Karpas-422 (cell line): Measurements from ENCODE around the gene PTK6. TPM values are rescaled to one million over a fixed set of nuclear protein-coding genes. Genes with fewer than 3 reads are reported as not detected.

Experiments used
- DNase-seq: peaks from one replicate; pipeline ENCODE4 v3.0.0-alpha.2; 2015
- H2AFZ ChIP-seq: fragments of 200-600 bp; sonication (generic); 2 replicates; pipeline ENCODE4 v1.6.1; 2014; ENCODE audit warnings: antibody characterized with exemption, low read length, mixed read lengths
- H3K27ac ChIP-seq: fragments of 200-600 bp; sonication (generic); 2 replicates; pipeline ENCODE4 v1.5.1; 2014; ENCODE audit warnings: mild to moderate bottlenecking, low read length, moderate library complexity
- H3K27me3 ChIP-seq: fragments of 200-600 bp; sonication (generic); 2 replicates; pipeline ENCODE4 v1.6.1; 2014; ENCODE audit warnings: low read length, mixed read lengths
- H3K36me3 ChIP-seq: fragments of 200-600 bp; sonication (generic); 2 replicates; pipeline ENCODE4 v1.6.1; 2014; ENCODE audit warnings: low read length, mixed read lengths; ENCODE audit not compliant: insufficient read depth
- H3K4me1 ChIP-seq: fragments of 200-600 bp; sonication (generic); 2 replicates; pipeline ENCODE4 v1.6.1; 2014; ENCODE audit warnings: mild to moderate bottlenecking, low read length, mixed read lengths
- H3K4me2 ChIP-seq: fragments of 200-600 bp; sonication (generic); 2 replicates; pipeline ENCODE4 v1.6.1; 2014; ENCODE audit warnings: low read length, low read depth, mild to moderate bottlenecking; ENCODE audit not compliant: poor library complexity, severe bottlenecking
- H3K4me3 ChIP-seq: fragments of 200-600 bp; sonication (generic); 2 replicates; pipeline ENCODE4 v1.5.1; 2014; ENCODE audit warnings: mild to moderate bottlenecking, antibody characterized with exemption, low read length, mixed read lengths
- H3K79me2 ChIP-seq: fragments of 200-600 bp; sonication (generic); 2 replicates; pipeline ENCODE4 v1.6.1; 2014; ENCODE audit warnings: mild to moderate bottlenecking, low read length, mixed read lengths
- H3K9ac ChIP-seq: fragments of 200-600 bp; sonication (generic); 2 replicates; pipeline ENCODE4 v1.6.0; 2014; ENCODE audit warnings: low read length
- H3K9me2 ChIP-seq: fragments of 200-600 bp; sonication (generic), shearing (Covaris generic); replicated peaks from 2 replicates; pipeline ENCODE4 v1.6.0; 2014; ENCODE audit warnings: mild to moderate bottlenecking, low read length, moderate library complexity; ENCODE audit not compliant: insufficient read depth
- H3K9me3 ChIP-seq: fragments of 300-700, 200-600 bp; sonication (generic); 2 replicates; pipeline ENCODE4 v1.6.1; 2014; ENCODE audit warnings: low read length, mixed read lengths
- H4K20me1 ChIP-seq: fragments of 200-600 bp; sonication (generic); 2 replicates; pipeline ENCODE4 v1.6.1; 2014; ENCODE audit warnings: mild to moderate bottlenecking, antibody characterized with exemption, low read length, low read depth; ENCODE audit not compliant: insufficient read depth
- total RNA-seq: library from RNA; depleted of rRNA; stranded (reverse); fragments of >200 nt; shearing (Covaris generic); gene quantifications from 2 replicates; pipeline ENCODE4 v1.2.3, GENCODE V29; 2014; ENCODE audit warnings: low replicate concordance

Gene PTK6
- total RNA-seq, 1 experiment from 2014 or later: not detected

DNA sequence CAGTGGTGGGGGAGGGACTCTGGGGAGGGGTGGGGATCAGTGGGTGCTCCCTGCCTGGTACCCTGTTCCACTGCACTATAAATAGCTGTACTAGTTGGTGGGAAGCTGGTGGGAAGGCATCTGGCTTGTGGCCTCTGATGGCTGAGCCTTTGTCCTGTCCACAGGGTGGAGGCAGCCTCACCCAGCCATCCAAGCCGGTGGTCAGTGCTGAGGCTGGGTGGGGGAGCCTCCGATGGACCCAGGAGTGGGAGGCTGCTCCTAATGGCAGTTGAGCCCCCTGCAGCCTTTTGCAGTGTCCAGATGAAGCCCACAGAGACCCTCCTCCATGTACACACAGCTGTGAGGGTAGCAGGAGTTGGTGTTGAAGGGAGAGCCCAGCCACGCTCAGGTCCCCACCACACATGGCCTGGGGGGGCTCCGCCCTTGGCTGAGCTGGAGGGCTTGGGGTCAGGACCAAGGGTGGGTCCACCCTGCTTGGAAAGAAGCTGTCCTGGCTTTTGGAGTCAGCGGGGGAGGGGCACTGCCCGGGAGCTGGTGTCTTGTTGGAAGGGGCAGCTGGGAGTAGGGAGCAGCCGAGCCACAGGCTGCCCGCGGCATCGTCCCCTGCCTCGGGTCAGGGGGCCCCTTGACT, 14.1 kb downstream of the PTK6 start:
- Histone ChIP-seq H3K4me1 (peaks cover 13% of the 10 kb centered on the region), H3K27ac (no peak overlapping the region), H3K4me3 (no peak overlapping the region), H2AFZ (no peak overlapping the region), H3K9me2 (no peaks in the 10 kb centered on the region), H3K9ac (no peak overlapping the region), H3K36me3 (no peaks in the 10 kb centered on the region; the same call in 1 of the 2 replicates), H4K20me1 (no peaks in the 10 kb centered on the region), H3K27me3 (no peaks in the 10 kb centered on the region), H3K4me2 (no peak overlapping the region), H3K9me3 (no peaks in the 10 kb centered on the region), H3K79me2 (no peaks in the 10 kb centered on the region)
- no peak for DNase-seq

DNA sequence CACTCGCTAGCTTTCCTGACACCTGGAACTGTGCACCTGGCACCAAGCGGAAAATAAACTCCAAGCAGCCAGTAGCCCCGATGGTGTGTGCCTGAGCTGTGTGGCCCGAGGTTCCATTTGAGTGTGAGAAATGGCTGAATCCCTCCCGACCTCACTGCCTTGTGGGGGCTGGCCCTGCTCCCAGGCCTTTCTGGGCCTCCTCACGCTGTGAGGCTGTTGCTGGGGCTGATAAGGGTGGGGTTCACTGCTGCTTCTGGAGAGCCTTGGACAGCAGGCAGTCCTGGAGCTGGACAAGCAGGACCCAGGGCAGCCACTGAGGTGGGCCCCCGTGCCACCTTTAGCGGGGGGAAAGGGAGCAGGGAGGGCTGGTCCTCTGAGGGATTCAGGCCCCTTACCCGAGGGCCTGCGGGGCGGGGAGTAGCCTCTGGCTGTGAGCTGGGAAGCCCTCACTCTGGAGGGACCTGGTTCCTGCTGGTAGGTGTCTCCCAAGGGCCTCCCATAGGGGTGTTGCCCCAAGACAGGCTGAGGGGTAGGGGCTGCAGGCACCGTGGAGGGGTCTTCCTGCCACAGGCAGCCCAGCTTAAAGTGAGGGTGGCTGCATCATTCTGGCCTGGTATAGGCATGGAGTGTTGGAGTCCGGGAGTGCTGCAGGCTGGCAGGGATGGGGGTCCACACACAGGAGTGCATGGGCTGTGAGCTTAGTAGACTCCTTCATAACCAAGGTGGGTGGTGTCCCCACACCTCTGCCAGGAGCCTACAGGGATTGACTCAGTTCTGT, 14.9 kb downstream of the PTK6 start:
- Histone ChIP-seq H3K79me2 (no peaks in the 10 kb centered on the region), H3K9me2 (no peaks in the 10 kb centered on the region), H3K9ac (no peak overlapping the region), H3K9me3 (no peaks in the 10 kb centered on the region), H3K36me3 (no peaks in the 10 kb centered on the region; the same call in 1 of the 2 replicates), H3K27ac (no peak overlapping the region), H2AFZ (no peak overlapping the region), H3K27me3 (no peaks in the 10 kb centered on the region), H3K4me1 (peaks cover 13% of the 10 kb centered on the region), H3K4me2 (no peak overlapping the region), H3K4me3 (no peak overlapping the region), H4K20me1 (no peaks in the 10 kb centered on the region)
- no peak for DNase-seq

DNA sequence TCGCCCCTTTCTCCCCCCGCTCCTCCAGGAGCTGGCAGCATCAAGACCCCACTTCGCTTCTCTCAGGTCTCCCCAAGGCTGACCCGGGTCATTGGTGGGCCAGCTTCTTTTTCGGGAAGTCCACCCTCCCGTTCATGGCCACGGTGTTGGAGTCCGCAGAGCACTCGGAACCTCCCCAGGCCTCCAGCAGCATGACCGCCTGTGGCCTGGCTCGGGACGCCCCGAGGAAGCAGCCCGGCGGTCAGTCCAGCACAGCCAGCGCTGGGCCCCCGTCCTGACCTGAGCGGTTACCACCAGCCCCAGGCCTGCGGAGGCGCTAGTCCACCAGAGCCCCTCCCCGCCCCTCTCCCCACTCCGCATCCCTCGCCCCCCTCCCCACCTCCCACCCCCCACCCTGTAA, 15.6 kb downstream of the PTK6 start:
- H3K4me2 ChIP-seq: peak overlapping the region; percentile 92
- H3K27me3 ChIP-seq: no peaks in the 10 kb centered on the region
- H3K79me2 ChIP-seq: no peaks in the 10 kb centered on the region
- no peak overlapping the region for H3K27ac ChIP-seq
- H3K9ac ChIP-seq: peak overlapping the region; percentile 63
- H3K4me3 ChIP-seq: peak overlapping the region; percentile 71; the same call in 1 of the 2 replicates
- H3K9me3 ChIP-seq: no peaks in the 10 kb centered on the region
- no peaks in the 10 kb centered on the region for H4K20me1 ChIP-seq
- no peak overlapping the region for H2AFZ ChIP-seq
- H3K4me1 ChIP-seq: peaks cover 13% of the 10 kb centered on the region
- no peaks in the 10 kb centered on the region; the same call in 1 of the 2 replicates for H3K36me3 ChIP-seq
- H3K9me2 ChIP-seq: no peaks in the 10 kb centered on the region
- no peak for DNase-seq

DNA sequence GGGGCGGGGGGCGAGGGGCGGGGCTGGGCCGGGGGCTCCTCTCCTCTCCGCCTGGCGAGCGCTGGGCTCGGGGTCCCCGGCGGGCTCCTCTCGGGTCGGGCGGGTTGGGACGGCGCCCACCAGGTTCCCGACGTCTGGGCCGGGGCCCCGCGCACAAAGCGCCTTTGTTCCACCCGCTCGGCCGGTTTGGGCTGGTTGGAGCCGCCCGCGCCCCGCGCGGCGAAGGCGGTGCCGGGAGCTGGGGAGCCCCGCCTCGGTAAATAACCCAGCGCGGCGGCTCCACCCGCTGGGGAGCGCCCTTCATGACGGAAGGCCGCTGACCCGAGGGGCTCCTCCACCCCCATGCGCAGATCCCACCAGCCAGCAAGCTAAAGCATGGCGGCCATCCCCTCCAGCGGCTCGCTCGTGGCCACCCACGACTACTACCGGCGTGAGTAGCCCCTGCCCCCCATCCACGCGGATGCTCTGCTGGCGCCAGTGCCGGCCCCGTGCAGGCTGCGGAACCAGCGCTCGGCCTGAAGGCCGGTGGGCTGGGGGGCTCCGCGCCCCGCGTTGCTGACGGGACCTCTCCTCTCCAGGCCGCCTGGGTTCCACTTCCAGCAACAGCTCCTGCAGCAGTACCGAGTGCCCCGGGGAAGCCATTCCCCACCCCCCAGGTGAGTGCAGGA, 16.1 kb downstream of the PTK6 start:
- H3K4me1 ChIP-seq: peaks cover 13% of the 10 kb centered on the region
- H3K9me2 ChIP-seq: no peaks in the 10 kb centered on the region
- peak; percentile 59 for DNase-seq
- H3K9me3 ChIP-seq: no peaks in the 10 kb centered on the region
- no peak overlapping the region for H3K27ac ChIP-seq
- peak overlapping the region; percentile 92 for H3K4me2 ChIP-seq
- no peaks in the 10 kb centered on the region for H3K27me3 ChIP-seq
- no peak overlapping the region for H2AFZ ChIP-seq
- no peaks in the 10 kb centered on the region for H4K20me1 ChIP-seq
- H3K9ac ChIP-seq: peak overlapping the region; percentile 63
- no peaks in the 10 kb centered on the region for H3K79me2 ChIP-seq
- no peaks in the 10 kb centered on the region; the same call in 1 of the 2 replicates for H3K36me3 ChIP-seq
- H3K4me3 ChIP-seq: peak overlapping the region; percentile 71; the same call in 1 of the 2 replicates

DNA sequence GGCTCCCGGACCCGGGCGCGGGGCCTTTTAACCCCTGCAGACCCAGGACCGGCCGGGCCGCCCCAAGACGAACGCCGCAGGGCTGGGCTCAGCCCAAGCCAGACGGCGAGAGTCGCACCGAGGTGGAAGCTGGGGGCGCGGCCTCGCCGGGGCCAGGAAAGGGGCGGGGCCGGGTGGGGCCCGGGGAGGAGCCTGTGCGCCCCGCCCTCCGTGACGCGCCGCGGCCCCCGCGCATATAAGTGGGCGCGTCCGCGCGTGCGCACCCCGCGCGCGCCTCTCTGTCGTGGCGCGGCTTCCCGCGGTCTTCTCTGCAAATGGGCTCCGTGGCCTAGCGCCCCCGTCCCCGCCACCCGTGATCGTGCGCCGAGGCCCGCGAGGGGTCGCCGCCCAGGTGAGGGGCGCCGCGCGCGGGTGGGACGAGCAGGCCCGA, 16.7 kb downstream of the PTK6 start, which contains the start of gene PPDPF:
PPDPF (plus strand) TSS at position 262 of the 430 bp plus-strand sequence. CDS start 544 bp downstream, outside the sequence.
- H3K4me3 ChIP-seq: peak within 1 kb of the TSS; percentile 71
- H3K4me2 ChIP-seq: peak within 1 kb of the TSS; percentile 92
- peak within 1 kb of the TSS; percentile 63 for H3K9ac ChIP-seq
- H3K4me1 ChIP-seq: peaks cover 13% of the 10 kb centered on the region
- DNase-seq: peak; percentile 92
- no peaks in the 10 kb centered on the region for H3K79me2 ChIP-seq
- no peaks in the 10 kb centered on the region for H4K20me1 ChIP-seq
- H3K9me3 ChIP-seq: no peaks in the 10 kb centered on the region
- no peaks in the 10 kb centered on the region for H3K9me2 ChIP-seq
- H3K27ac ChIP-seq: no peak within 1 kb of the TSS
- H3K27me3 ChIP-seq: no peaks in the 10 kb centered on the region
- peak within 1 kb of the TSS; percentile 86; the same call in 1 of the 2 replicates for H2AFZ ChIP-seq
- H3K36me3 ChIP-seq: no peaks in the 10 kb centered on the region; the same call in 1 of the 2 replicates

DNA sequence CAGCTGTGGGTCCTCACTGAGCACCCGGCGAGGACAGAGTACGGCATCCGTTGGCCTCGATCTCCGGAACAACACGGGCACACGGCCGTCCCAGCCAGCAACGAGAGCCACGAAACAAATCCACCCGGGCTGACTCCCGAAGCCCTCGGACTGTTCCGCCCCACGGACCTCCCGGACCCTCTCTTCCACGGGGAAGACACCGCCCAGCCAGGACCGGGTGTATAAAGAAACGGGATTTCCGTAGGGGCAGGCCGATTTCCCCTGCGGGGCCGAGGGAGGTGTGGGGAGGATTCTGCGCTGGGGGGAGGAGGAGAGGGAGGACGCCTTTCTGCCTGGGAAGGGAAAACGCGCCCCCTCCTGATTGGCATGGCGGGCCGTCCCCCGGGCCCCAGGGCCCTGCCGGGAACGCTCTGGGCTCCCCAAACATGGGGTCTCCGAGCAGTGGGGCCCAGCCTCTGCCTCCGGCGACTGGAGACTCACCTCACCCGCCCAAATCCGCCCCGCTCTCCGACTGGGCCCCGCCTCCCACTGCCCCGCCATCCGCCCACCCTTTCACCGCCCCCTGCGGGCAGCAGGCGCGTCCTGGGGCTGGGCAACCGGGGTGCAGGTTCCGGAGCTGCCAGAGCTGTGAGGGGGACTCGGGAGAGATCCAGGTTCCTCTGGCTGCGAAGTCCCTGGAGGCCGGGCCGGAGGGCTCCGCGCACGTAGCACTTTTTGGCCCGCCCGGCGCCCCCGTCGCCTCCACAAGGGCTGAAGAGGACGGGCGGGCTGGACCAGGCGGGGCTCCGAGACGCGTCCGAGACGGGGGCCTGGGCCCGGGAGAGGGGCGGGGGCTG, 17.3 kb downstream of the PTK6 start:
- H3K27ac ChIP-seq: no peak overlapping the region
- H3K4me3 ChIP-seq: peak overlapping the region; percentile 71
- H3K9ac ChIP-seq: peak overlapping the region; percentile 60
- H2AFZ ChIP-seq: peak overlapping the region; percentile 86; the same call in 1 of the 2 replicates
- no peaks in the 10 kb centered on the region for H3K9me3 ChIP-seq
- H3K9me2 ChIP-seq: no peaks in the 10 kb centered on the region
- peak; percentile 72 for DNase-seq
- H3K4me2 ChIP-seq: peak overlapping the region; percentile 92
- H4K20me1 ChIP-seq: no peaks in the 10 kb centered on the region
- H3K79me2 ChIP-seq: no peaks in the 10 kb centered on the region
- H3K27me3 ChIP-seq: no peaks in the 10 kb centered on the region
- no peaks in the 10 kb centered on the region; the same call in 1 of the 2 replicates for H3K36me3 ChIP-seq
- peaks cover 13% of the 10 kb centered on the region for H3K4me1 ChIP-seq

DNA sequence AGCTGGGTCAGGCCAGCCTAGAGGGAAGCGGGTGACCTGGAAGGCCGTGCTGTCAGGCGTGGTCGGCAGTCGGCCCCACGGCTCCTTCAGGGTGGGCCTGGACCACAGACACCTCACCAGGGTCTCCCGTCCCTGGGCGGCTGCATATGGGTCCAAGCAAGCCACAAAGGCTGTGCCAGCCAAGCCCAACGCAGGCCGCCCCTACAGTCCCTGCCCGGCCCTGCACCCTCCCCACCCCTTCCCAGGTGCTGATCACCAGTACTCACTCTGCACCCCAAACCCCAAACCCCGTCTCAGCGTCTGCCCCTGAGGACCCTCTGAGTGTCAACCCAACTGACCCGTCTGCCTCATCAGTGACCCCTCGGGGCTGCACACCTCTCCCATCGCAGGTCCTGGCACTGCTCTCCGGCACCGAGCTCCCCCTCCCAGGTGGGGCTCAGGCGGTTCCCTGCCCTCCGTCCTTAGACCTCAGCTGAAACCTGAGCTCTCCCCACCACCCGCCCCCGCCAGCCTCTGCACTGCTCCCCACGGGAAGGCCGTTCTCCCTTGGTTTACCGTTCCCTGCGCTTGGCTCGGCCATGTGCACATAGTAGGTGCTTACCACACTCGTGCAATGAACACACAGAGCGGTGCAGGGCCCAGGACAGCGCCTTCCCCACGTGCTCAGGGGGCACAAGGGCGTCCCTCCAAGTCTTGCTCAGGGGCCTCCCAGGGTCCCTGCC, 18.1 kb downstream of the PTK6 start:
- Histone ChIP-seq H3K9ac (no peak overlapping the region), H3K27me3 (no peaks in the 10 kb centered on the region), H3K9me2 (no peaks in the 10 kb centered on the region), H4K20me1 (no peaks in the 10 kb centered on the region), H3K36me3 (no peaks in the 10 kb centered on the region; the same call in 1 of the 2 replicates), H3K27ac (no peak overlapping the region), H3K4me2 (no peak overlapping the region), H3K79me2 (no peaks in the 10 kb centered on the region), H3K9me3 (no peaks in the 10 kb centered on the region), H3K4me1 (peaks cover 13% of the 10 kb centered on the region), H3K4me3 (no peak overlapping the region), H2AFZ (no peak overlapping the region)
- no peak for DNase-seq
